ENCODE results near the gene EVI5L.

DNA sequence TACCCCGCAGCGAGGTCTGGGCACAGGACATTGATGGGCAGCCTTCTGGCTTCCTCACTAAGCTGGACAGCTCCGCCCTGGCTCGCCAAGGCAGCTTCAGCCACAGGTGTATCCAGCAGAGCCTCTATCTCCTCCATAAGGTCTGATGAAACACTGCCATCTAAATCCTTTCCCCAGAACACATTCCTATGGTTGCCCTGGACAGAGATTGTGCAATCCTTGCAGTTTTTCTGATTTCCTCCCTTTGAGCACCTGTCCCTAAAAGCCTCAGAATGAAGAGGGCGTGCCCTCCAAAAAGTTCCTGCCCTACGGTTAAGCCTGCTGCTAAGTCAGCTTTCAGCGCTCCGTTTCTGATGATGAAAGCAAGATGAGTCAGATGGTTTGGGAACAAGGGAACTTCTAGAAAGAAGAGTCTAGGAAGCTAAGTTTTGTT is 46.0 kb upstream of the EVI5L start:
- TF ChIP-seq, protein P1, sequence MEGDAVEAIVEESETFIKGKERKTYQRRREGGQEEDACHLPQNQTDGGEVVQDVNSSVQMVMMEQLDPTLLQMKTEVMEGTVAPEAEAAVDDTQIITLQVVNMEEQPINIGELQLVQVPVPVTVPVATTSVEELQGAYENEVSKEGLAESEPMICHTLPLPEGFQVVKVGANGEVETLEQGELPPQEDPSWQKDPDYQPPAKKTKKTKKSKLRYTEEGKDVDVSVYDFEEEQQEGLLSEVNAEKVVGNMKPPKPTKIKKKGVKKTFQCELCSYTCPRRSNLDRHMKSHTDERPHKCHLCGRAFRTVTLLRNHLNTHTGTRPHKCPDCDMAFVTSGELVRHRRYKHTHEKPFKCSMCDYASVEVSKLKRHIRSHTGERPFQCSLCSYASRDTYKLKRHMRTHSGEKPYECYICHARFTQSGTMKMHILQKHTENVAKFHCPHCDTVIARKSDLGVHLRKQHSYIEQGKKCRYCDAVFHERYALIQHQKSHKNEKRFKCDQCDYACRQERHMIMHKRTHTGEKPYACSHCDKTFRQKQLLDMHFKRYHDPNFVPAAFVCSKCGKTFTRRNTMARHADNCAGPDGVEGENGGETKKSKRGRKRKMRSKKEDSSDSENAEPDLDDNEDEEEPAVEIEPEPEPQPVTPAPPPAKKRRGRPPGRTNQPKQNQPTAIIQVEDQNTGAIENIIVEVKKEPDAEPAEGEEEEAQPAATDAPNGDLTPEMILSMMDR (IDR thresholded peaks at IDR 0.05; ENCODE audit: control extremely low read depth in 1 of 3, insufficient read depth in 1 of 3, low read depth in 1 of 3, low read length in 3 of 3): no peak
- TF ChIP-seq, protein P2, sequence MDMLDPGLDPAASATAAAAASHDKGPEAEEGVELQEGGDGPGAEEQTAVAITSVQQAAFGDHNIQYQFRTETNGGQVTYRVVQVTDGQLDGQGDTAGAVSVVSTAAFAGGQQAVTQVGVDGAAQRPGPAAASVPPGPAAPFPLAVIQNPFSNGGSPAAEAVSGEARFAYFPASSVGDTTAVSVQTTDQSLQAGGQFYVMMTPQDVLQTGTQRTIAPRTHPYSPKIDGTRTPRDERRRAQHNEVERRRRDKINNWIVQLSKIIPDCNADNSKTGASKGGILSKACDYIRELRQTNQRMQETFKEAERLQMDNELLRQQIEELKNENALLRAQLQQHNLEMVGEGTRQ (IDR thresholded peaks at IDR 0.05; ENCODE audit: low read length): no peak
- TF ChIP-seq EZH2 (IDR thresholded peaks at IDR 0.05; ENCODE audit: low read depth, low read length, severe bottlenecking) (no peak), SP1 (IDR thresholded peaks at IDR 0.05; ENCODE audit: low read depth, low read length) (no peak), POLR2A (IDR thresholded peaks at IDR 0.05; ENCODE audit: control extremely low read depth in 1 of 2, low read depth in 2 of 2, low read length in 2 of 2) (no peak)
